Endothelial cell of umbilical vein (primary cell): Measurements from ENCODE around the gene MRPL53.

ENCODE experiments used
- EZH2 ChIP-seq: IDR thresholded peaks from 2 replicates; pipeline ENCODE4 v1.6.1; 2012; ENCODE audit warnings: borderline replicate concordance, low read depth, mild to moderate bottlenecking, moderate library complexity, low read length, inconsistent platforms; ENCODE audit not compliant: severe bottlenecking
- FOS ChIP-seq: IDR thresholded peaks from 2 replicates; pipeline ENCODE4 v1.6.1; 2011; ENCODE audit warnings: mild to moderate bottlenecking, low read length, moderate library complexity, borderline replicate concordance; ENCODE audit not compliant: insufficient read depth
- JUN ChIP-seq: IDR thresholded peaks from 2 replicates; pipeline ENCODE4 v1.6.1; 2011; ENCODE audit warnings: borderline replicate concordance, low read depth; ENCODE audit not compliant: insufficient read length, insufficient read depth
- MYC ChIP-seq: IDR thresholded peaks from one replicate; pipeline ENCODE4 v1.6.1; 2011; ENCODE audit warnings: mild to moderate bottlenecking, low read depth, low read length
- POLR2A ChIP-seq: IDR thresholded peaks from 2 replicates; pipeline ENCODE4 v1.6.1; 2012; ENCODE audit warnings: low read depth, mild to moderate bottlenecking, control low read depth, low read length
- POLR2AphosphoS5 ChIP-seq: IDR thresholded peaks from 2 replicates; pipeline ENCODE4 v1.6.1; 2012; ENCODE audit warnings: low read depth, mild to moderate bottlenecking, control low read depth, low read length, moderate library complexity; ENCODE audit not compliant: insufficient read depth
- TF ChIP-seq, protein P1 (sequence below), 2 donors: IDR thresholded peaks; 1 replicate in 1 of 2; 2 replicates in 1 of 2; pipeline ENCODE4 v1.5.1; 2011; ENCODE audit warnings: low read length in 2 of 2, mild to moderate bottlenecking in 2 of 2, moderate library complexity in 2 of 2, control low read depth in 1 of 2, inconsistent platforms in 1 of 2, low read depth in 1 of 2; ENCODE audit not compliant: insufficient read depth in 1 of 2; ENCODE audit errors: extremely low read depth in 1 of 2
- TF ChIP-seq, protein P2 (sequence below): IDR thresholded peaks from 2 replicates; pipeline ENCODE4 v1.6.1; 2011; ENCODE audit not compliant: insufficient read depth, insufficient read length

GRCh38 chr2:74515981-74516633, 43.6 kb upstream of the MRPL53 start:
- no peak for TF ChIP-seq POLR2AphosphoS5
- TF ChIP-seq, protein P1, sequence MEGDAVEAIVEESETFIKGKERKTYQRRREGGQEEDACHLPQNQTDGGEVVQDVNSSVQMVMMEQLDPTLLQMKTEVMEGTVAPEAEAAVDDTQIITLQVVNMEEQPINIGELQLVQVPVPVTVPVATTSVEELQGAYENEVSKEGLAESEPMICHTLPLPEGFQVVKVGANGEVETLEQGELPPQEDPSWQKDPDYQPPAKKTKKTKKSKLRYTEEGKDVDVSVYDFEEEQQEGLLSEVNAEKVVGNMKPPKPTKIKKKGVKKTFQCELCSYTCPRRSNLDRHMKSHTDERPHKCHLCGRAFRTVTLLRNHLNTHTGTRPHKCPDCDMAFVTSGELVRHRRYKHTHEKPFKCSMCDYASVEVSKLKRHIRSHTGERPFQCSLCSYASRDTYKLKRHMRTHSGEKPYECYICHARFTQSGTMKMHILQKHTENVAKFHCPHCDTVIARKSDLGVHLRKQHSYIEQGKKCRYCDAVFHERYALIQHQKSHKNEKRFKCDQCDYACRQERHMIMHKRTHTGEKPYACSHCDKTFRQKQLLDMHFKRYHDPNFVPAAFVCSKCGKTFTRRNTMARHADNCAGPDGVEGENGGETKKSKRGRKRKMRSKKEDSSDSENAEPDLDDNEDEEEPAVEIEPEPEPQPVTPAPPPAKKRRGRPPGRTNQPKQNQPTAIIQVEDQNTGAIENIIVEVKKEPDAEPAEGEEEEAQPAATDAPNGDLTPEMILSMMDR (IDR thresholded peaks at IDR 0.05; ENCODE audit: extremely low read depth in 1 of 2, insufficient read depth in 1 of 2, low read depth in 1 of 2, low read length in 2 of 2): no peak
- TF ChIP-seq MYC: no peak
- no peak for TF ChIP-seq POLR2A
- no peak for TF ChIP-seq EZH2
- TF ChIP-seq, protein P2, sequence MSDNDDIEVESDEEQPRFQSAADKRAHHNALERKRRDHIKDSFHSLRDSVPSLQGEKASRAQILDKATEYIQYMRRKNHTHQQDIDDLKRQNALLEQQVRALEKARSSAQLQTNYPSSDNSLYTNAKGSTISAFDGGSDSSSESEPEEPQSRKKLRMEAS: no peak
- no peak for TF ChIP-seq FOS
- no peak for TF ChIP-seq JUN
